ENCODE data around the gene FGFBP3. TPM values are rescaled to one million over a fixed set of nuclear protein-coding genes. Genes with fewer than 3 reads are reported as not detected.

Gene FGFBP3
- total RNA-seq, 4 donors from 2014 or later, result 0.58 to 1.7 (median 0.85) TPM

- WGBS, result 3% methylated on average over 4 of the region's 93 CpGs
These were observed 759 bp downstream of the FGFBP3 start for GRCh38 chr10:91908337-91909116.

GRCh38 chr10:91907914-91908336, 1.4 kb downstream of the FGFBP3 start:
- intact Hi-C loops (cut with DNase I), result loop anchor here (10.0 kb wide), 1 partner anchor 423 kb away; no protein-coding TSS in a partner anchor
- WGBS, result 9% methylated on average over 9 of the region's 18 CpGs
- DNase-seq (ENCODE audit: extremely low spot score), result no peak

More at GRCh38 chr10:91908337-91909116, 759 bp downstream of the FGFBP3 start:
- Histone ChIP-seq H3K27ac (replicated peaks in 1 of 4) (peak overlapping the region; percentile 61 to 76 (median 66)), H3K36me3 (no peaks in the 10 kb centered on the region), H3K4me1 (peaks cover 0 to 26% (median 23%) of the 10 kb centered on the region in 4 donors), H3K9me3 (no peaks in the 10 kb centered on the region), H3K4me3 (peak overlapping the region; percentile 66 to 86 (median 79)), H3K27me3 (no peaks in the 10 kb centered on the region)
- DNase-seq (ENCODE audit: extremely low spot score), result no peak
- intact Hi-C loops (cut with DNase I), result loop anchor here (10.0 kb wide), 1 partner anchor 424 kb away; no protein-coding TSS in a partner anchor
- TF ChIP-seq EP300 (IDR thresholded peaks at IDR 0.05) (no peak), POLR2AphosphoS5 (IDR thresholded peaks at IDR 0.05) (peak in 1 of 2 donors; percentile 15), CTCF (IDR thresholded peaks at IDR 0.05) (peak; percentile 11 to 44 (median 28))

GRCh38 chr10:91907033-91907594, 2.2 kb downstream of the FGFBP3 start:
- no peak for TF ChIP-seq EP300 (IDR thresholded peaks at IDR 0.05)
- TF ChIP-seq POLR2AphosphoS5 (IDR thresholded peaks at IDR 0.05), result no peak
- no peak for TF ChIP-seq CTCF (IDR thresholded peaks at IDR 0.05)
- no peak for TF ChIP-seq POLR2A (IDR thresholded peaks at IDR 0.05; ENCODE audit: low read depth)
- Histone ChIP-seq H3K9me3 (no peaks in the 10 kb centered on the region), H3K4me1 (peaks cover 0 to 26% (median 23%) of the 10 kb centered on the region in 4 donors), H3K27ac (replicated peaks in 1 of 4) (no peak overlapping the region), H3K36me3 (no peaks in the 10 kb centered on the region), H3K27me3 (no peaks in the 10 kb centered on the region), H3K4me3 (no peak overlapping the region)
- intact Hi-C loops (cut with DNase I), result loop anchor here (10.0 kb wide), 1 partner anchor 422 kb away; no protein-coding TSS in a partner anchor
- no peak for DNase-seq (ENCODE audit: extremely low spot score)
- WGBS, result 90% methylated on average over 5 of the region's 5 CpGs

More at GRCh38 chr10:91907914-91908336, 1.4 kb downstream of the FGFBP3 start:
- Histone ChIP-seq H3K9me3 (no peaks in the 10 kb centered on the region), H3K4me3 (peak overlapping the region; percentile 66 to 86 (median 79)), H3K4me1 (peaks cover 0 to 26% (median 23%) of the 10 kb centered on the region in 4 donors), H3K27ac (replicated peaks in 1 of 4) (peak overlapping the region; percentile 61 to 76 (median 66)), H3K27me3 (no peaks in the 10 kb centered on the region), H3K36me3 (no peaks in the 10 kb centered on the region)
- no peak for TF ChIP-seq EP300 (IDR thresholded peaks at IDR 0.05)
- TF ChIP-seq POLR2AphosphoS5 (IDR thresholded peaks at IDR 0.05), result no peak
- no peak for TF ChIP-seq CTCF (IDR thresholded peaks at IDR 0.05)
- TF ChIP-seq POLR2A (IDR thresholded peaks at IDR 0.05; ENCODE audit: low read depth), result no peak

GRCh38 chr10:91901784-91902677, 7.3 kb downstream of the FGFBP3 start:
- WGBS, result 0% methylated on average over 2 of the region's 2 CpGs

More at GRCh38 chr10:91901784-91902677, 7.3 kb downstream of the FGFBP3 start:
- no peak for TF ChIP-seq POLR2AphosphoS5 (IDR thresholded peaks at IDR 0.05)
- Histone ChIP-seq H3K4me3 (no peak overlapping the region), H3K36me3 (no peaks in the 10 kb centered on the region), H3K4me1 (peaks cover 0 to 2% (median under 1%) of the 10 kb centered on the region in 4 donors), H3K27ac (replicated peaks in 1 of 4) (no peak overlapping the region), H3K27me3 (no peaks in the 10 kb centered on the region), H3K9me3 (no peaks in the 10 kb centered on the region)
- DNase-seq (ENCODE audit: extremely low spot score), result no peak
- intact Hi-C loops (cut with DNase I), result loop anchor here (10.0 kb wide), 1 partner anchor 417 kb away; no protein-coding TSS in a partner anchor

Data from esophagus muscularis mucosa (tissue), 4 donors.